MM.1S (cell line): ENCODE data around the gene VAV3.

Experiments
- DNase-seq: peaks from one replicate; pipeline ENCODE4 v3.0.0-alpha.2; 2015
- H2AFZ ChIP-seq: fragments of 300-600 bp; sonication (generic); 2 replicates; pipeline ENCODE4 v1.6.0; 2016; ENCODE audit warnings: antibody characterized with exemption, low read length
- H3F3A ChIP-seq: fragments of 300-600 bp; sonication (generic); 2 replicates; pipeline ENCODE4 v1.6.1; 2016; ENCODE audit warnings: mild to moderate bottlenecking, antibody characterized with exemption, low read length, moderate library complexity, mixed read lengths; ENCODE audit not compliant: insufficient read depth
- H3K27ac ChIP-seq: fragments of 300-600 bp; sonication (generic); 2 replicates; pipeline ENCODE4 v1.5.1; 2016; ENCODE audit warnings: mild to moderate bottlenecking, low read length
- H3K27me3 ChIP-seq: fragments of 300-600 bp; sonication (generic); replicated peaks from 2 replicates; pipeline ENCODE4 v1.6.0; 2016; ENCODE audit warnings: low read length; ENCODE audit not compliant: insufficient read depth
- H3K36me3 ChIP-seq: fragments of 300-600 bp; sonication (generic); replicated peaks from 2 replicates; pipeline ENCODE4 v1.6.1; 2016; ENCODE audit warnings: mild to moderate bottlenecking, low read length, mixed read lengths; ENCODE audit not compliant: insufficient read depth
- H3K4me1 ChIP-seq: fragments of 300-600 bp; sonication (generic); 2 replicates; pipeline ENCODE4 v1.6.1; 2016; ENCODE audit warnings: low read length, mixed read lengths
- H3K4me2 ChIP-seq: fragments of 300-600 bp; sonication (generic); 2 replicates; pipeline ENCODE4 v1.6.0; 2016; ENCODE audit warnings: low read depth, low read length
- H3K4me3 ChIP-seq: fragments of 300-600 bp; sonication (generic); 2 replicates; pipeline ENCODE4 v1.5.1; 2016; ENCODE audit warnings: low read length, mixed read lengths
- H3K79me2 ChIP-seq: fragments of 300-600 bp; sonication (generic); 2 replicates; pipeline ENCODE4 v1.6.1; 2016; ENCODE audit warnings: mixed run types, low read length, mixed read lengths
- H3K9ac ChIP-seq: fragments of 300-600 bp; sonication (generic); 2 replicates; pipeline ENCODE4 v1.6.1; 2016; ENCODE audit warnings: low read length, mixed read lengths
- H3K9me2 ChIP-seq: fragments of 300-600 bp; sonication (generic); replicated peaks from 2 replicates; pipeline ENCODE4 v1.6.1; 2016; ENCODE audit warnings: mild to moderate bottlenecking, low read length, mixed read lengths; ENCODE audit not compliant: insufficient read depth
- H3K9me3 ChIP-seq: fragments of 300-600 bp; sonication (generic); replicated peaks from 2 replicates; pipeline ENCODE4 v1.6.1; 2016; ENCODE audit warnings: mild to moderate bottlenecking, low read length, mixed read lengths; ENCODE audit not compliant: insufficient read depth
- H4K20me1 ChIP-seq: fragments of 300-600 bp; sonication (generic); 2 replicates; pipeline ENCODE4 v1.6.1; 2016; ENCODE audit warnings: mild to moderate bottlenecking, low read length, moderate library complexity, mixed read lengths; ENCODE audit not compliant: insufficient read depth
- EZH2 ChIP-seq: fragments of 300-600 bp; sonication (generic); optimal IDR thresholded peaks from 2 replicates; pipeline ENCODE3; 2017; ENCODE audit warnings: low read depth, mild to moderate bottlenecking, antibody characterized with exemption, low read length, mixed read lengths
- EZH2phosphoT487 ChIP-seq: fragments of 300-600 bp; sonication (generic); IDR thresholded peaks from 2 replicates; pipeline ENCODE4 v1.6.1; 2018; ENCODE audit warnings: antibody characterized with exemption, low read length
- TF ChIP-seq, protein P1 (sequence below): fragments of 300-600 bp; sonication (generic); IDR thresholded peaks from 2 replicates; pipeline ENCODE4 v1.5.1; 2016; ENCODE audit warnings: antibody characterized with exemption, low read length, mixed read lengths

The VAV3 gene

DNA sequence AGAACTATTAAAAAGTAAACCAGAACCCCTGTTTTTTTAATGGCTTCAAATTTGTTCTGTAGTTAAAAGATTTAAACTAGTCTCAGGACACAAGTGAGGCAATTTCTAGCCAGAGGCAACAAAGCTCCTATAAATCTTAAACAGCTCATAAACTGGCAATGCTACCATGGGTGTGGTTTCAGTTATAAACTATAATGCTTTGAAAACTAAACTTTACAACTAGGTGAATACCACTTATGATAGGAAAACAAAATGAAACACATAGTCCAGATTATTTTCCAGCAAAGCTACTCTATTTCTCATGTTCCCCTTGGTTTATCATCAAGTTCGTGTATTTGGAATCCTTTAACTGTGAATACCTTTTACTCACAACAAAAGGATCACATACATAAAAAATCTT lies 282.5 kb downstream of the VAV3 start:
- H3K36me3 ChIP-seq, result no peaks in the 10 kb centered on the region
- H3K79me2 ChIP-seq, result no peaks in the 10 kb centered on the region
- H3K27ac ChIP-seq, result no peak overlapping the region
- TF ChIP-seq EZH2, result no peak
- H3K9ac ChIP-seq, result no peak overlapping the region
- no peak overlapping the region for H3K4me2 ChIP-seq
- H3K9me3 ChIP-seq, result no peaks in the 10 kb centered on the region
- H3K27me3 ChIP-seq, result no peaks in the 10 kb centered on the region
- H3K4me1 ChIP-seq, result no peaks in the 10 kb centered on the region
- no peaks in the 10 kb centered on the region for H3F3A ChIP-seq
- DNase-seq, result no peak
- no peak overlapping the region for H3K4me3 ChIP-seq
- H2AFZ ChIP-seq, result no peak overlapping the region
- no peaks in the 10 kb centered on the region for H3K9me2 ChIP-seq
- H4K20me1 ChIP-seq, result no peaks in the 10 kb centered on the region

DNA sequence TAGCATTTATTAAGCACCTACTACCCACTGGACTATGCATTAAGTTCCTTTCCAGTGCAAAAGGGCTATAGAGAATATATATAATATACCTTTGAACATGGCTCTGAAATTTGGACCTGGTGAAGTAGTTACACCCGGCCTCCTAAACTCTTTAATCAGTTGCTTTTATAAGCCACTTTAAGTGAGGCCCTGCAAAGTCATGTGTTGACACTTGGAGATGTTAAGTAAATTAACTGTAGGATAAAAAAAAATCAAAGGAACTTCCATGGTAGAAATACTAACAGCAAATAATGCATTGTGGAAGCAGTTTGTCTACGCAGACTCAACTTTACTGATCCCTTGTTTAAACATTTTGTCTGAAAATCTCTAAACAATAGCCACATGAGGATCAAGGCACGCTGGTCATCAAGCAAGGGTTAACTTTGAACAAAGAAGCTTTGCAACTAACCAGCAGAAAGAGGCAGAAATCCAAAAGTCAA lies 283.9 kb downstream of the VAV3 start:
- Histone ChIP-seq H3F3A (no peaks in the 10 kb centered on the region), H3K4me1 (no peaks in the 10 kb centered on the region), H3K4me2 (no peak overlapping the region), H3K36me3 (no peaks in the 10 kb centered on the region), H4K20me1 (no peaks in the 10 kb centered on the region), H3K79me2 (no peaks in the 10 kb centered on the region), H2AFZ (no peak overlapping the region), H3K9me3 (no peaks in the 10 kb centered on the region), H3K9me2 (no peaks in the 10 kb centered on the region), H3K27ac (no peak overlapping the region), H3K9ac (no peak overlapping the region), H3K4me3 (no peak overlapping the region), H3K27me3 (no peaks in the 10 kb centered on the region)
- DNase-seq, result no peak
- TF ChIP-seq EZH2 (no peak), EZH2phosphoT487 (no peak)
- TF ChIP-seq, protein P1, sequence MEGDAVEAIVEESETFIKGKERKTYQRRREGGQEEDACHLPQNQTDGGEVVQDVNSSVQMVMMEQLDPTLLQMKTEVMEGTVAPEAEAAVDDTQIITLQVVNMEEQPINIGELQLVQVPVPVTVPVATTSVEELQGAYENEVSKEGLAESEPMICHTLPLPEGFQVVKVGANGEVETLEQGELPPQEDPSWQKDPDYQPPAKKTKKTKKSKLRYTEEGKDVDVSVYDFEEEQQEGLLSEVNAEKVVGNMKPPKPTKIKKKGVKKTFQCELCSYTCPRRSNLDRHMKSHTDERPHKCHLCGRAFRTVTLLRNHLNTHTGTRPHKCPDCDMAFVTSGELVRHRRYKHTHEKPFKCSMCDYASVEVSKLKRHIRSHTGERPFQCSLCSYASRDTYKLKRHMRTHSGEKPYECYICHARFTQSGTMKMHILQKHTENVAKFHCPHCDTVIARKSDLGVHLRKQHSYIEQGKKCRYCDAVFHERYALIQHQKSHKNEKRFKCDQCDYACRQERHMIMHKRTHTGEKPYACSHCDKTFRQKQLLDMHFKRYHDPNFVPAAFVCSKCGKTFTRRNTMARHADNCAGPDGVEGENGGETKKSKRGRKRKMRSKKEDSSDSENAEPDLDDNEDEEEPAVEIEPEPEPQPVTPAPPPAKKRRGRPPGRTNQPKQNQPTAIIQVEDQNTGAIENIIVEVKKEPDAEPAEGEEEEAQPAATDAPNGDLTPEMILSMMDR, result no peak

- Histone ChIP-seq H3K27me3 (no peaks in the 10 kb centered on the region), H3K9ac (no peak overlapping the region), H3K4me2 (no peak overlapping the region), H4K20me1 (no peaks in the 10 kb centered on the region), H3K9me2 (no peaks in the 10 kb centered on the region), H2AFZ (no peak overlapping the region), H3K79me2 (no peaks in the 10 kb centered on the region), H3K27ac (no peak overlapping the region), H3K4me1 (no peaks in the 10 kb centered on the region), H3F3A (no peaks in the 10 kb centered on the region), H3K4me3 (no peak overlapping the region), H3K9me3 (no peaks in the 10 kb centered on the region), H3K36me3 (no peaks in the 10 kb centered on the region)
- DNase-seq, result no peak
- TF ChIP-seq, protein P1, result no peak
- TF ChIP-seq EZH2phosphoT487 (no peak), EZH2 (no peak)
Measured at GRCh38 chr1:107680579-107680985, 284.4 kb downstream of the VAV3 start.

- H3K27ac ChIP-seq, result no peak overlapping the region
- no peak for TF ChIP-seq EZH2phosphoT487
- TF ChIP-seq, protein P1, result no peak
- no peak for TF ChIP-seq EZH2
- H3K27me3 ChIP-seq, result no peaks in the 10 kb centered on the region
- no peaks in the 10 kb centered on the region for H3K36me3 ChIP-seq
- no peaks in the 10 kb centered on the region for H3F3A ChIP-seq
- DNase-seq, result no peak
- H3K9me3 ChIP-seq, result no peaks in the 10 kb centered on the region
- no peak overlapping the region for H3K9ac ChIP-seq
- H3K9me2 ChIP-seq, result no peaks in the 10 kb centered on the region
- H2AFZ ChIP-seq, result no peak overlapping the region
- H3K4me2 ChIP-seq, result no peak overlapping the region
- no peak overlapping the region for H3K4me3 ChIP-seq
- H4K20me1 ChIP-seq, result no peaks in the 10 kb centered on the region
- H3K79me2 ChIP-seq, result no peaks in the 10 kb centered on the region
- H3K4me1 ChIP-seq, result no peaks in the 10 kb centered on the region
Measured at GRCh38 chr1:107679411-107679953, 285.5 kb downstream of the VAV3 start.
